Measurements from ENCODE around the gene POLD2.

POLD2 gene

GRCh38 chr7:44101303-44101965 is 21.9 kb downstream of the POLD2 start:
- DNase-seq: no peak

- peak; percentile 84 for DNase-seq
These were observed 22.7 kb downstream of the POLD2 start for GRCh38 chr7:44100458-44101302.

- no peak for DNase-seq
These were observed 23.7 kb downstream of the POLD2 start for GRCh38 chr7:44099669-44100068.

- no peak for DNase-seq
These were observed 25.0 kb downstream of the POLD2 start for GRCh38 chr7:44098092-44099068.

- no peak for DNase-seq
These were observed 26.1 kb downstream of the POLD2 start for GRCh38 chr7:44097064-44097932.

- DNase-seq: no peak
These were observed 26.9 kb downstream of the POLD2 start for GRCh38 chr7:44096326-44096881.

GRCh38 chr7:44095781-44096180 is 27.6 kb downstream of the POLD2 start:
- DNase-seq: no peak

GRCh38 chr7:44094883-44095592 is 28.3 kb downstream of the POLD2 start:
- DNase-seq: no peak

GRCh38 chr7:44094365-44094764 is 29.0 kb downstream of the POLD2 start:
- DNase-seq: no peak

GRCh38 chr7:44093102-44093641 is 30.2 kb downstream of the POLD2 start:
- no peak for DNase-seq

GRCh38 chr7:44087911-44088838 is 35.2 kb downstream of the POLD2 start:
- peak; percentile 58 for DNase-seq

GRCh38 chr7:44086627-44087026 is 36.7 kb downstream of the POLD2 start:
- no peak for DNase-seq

- no peak for DNase-seq
These were observed 37.8 kb downstream of the POLD2 start for GRCh38 chr7:44085546-44085945.

- DNase-seq: no peak
These were observed 38.6 kb downstream of the POLD2 start for GRCh38 chr7:44084701-44085100.

- DNase-seq: no peak
These were observed 39.6 kb downstream of the POLD2 start for GRCh38 chr7:44083796-44084195.

- DNase-seq: peak; percentile 100
These were observed 40.7 kb downstream of the POLD2 start for GRCh38 chr7:44082541-44083207.

- DNase-seq: no peak
These were observed 42.0 kb downstream of the POLD2 start for GRCh38 chr7:44081266-44081748.

- peak; percentile 61 for DNase-seq
These were observed 42.6 kb downstream of the POLD2 start for GRCh38 chr7:44080686-44081265.
